AG04450 (cell line): Measurements from ENCODE around the gene SLC26A8. TPM values are rescaled to one million over a fixed set of nuclear protein-coding genes. Genes with fewer than 3 reads are reported as not detected.

Experiments used
- CTCF ChIA-PET: fragments of 300-600, 350-600 bp; formaldehyde crosslinking; extraction: SDS; loops from one replicate; lab custom pipeline; 2022; ENCODE audit warnings: antibody characterized with exemption, inconsistent platforms; lab: Charles Lee
- POLR2A ChIA-PET: fragments of 350-600 bp; formaldehyde crosslinking; extraction: SDS; loops from one replicate; lab custom pipeline; 2021; ENCODE audit warnings: antibody characterized with exemption, inconsistent platforms; lab: Yijun Ruan, JAX
- DNase-seq: peaks from one replicate; pipeline ENCODE4 v3.0.0-alpha.2; 2011; ENCODE audit warnings: low read depth, low spot score
- H3K27ac ChIP-seq: one replicate; pipeline ENCODE4 v1.5.1; 2012; ENCODE audit warnings: low read depth, low read length, control low read depth
- H3K27me3 ChIP-seq: one replicate; pipeline ENCODE4 v1.6.0; 2012; ENCODE audit warnings: low read length; ENCODE audit not compliant: control insufficient read depth, insufficient read depth
- H3K4me3 ChIP-seq: 2 replicates; pipeline ENCODE4 v1.5.1; 2011; ENCODE audit warnings: mild to moderate bottlenecking, low read depth, low read length, control low read depth
- H3K9me3 ChIP-seq: 2 replicates; pipeline ENCODE4 v1.5.1; 2012; ENCODE audit warnings: low read length; ENCODE audit not compliant: control insufficient read depth, insufficient read depth
- CTCF ChIP-seq: IDR thresholded peaks from 2 replicates; pipeline ENCODE4 v1.5.1; 2011; ENCODE audit warnings: low read depth, low read length, control low read depth, inconsistent platforms
- polyA plus RNA-seq: library from polyadenylated mRNA; depleted of rRNA; stranded (reverse); fragments of >200 nt; gene quantifications from 2 replicates; pipeline ENCODE4 v1.2.3, GENCODE V29; 2011

SLC26A8 gene
- polyA plus RNA-seq, 1 experiment = not detected

DNA sequence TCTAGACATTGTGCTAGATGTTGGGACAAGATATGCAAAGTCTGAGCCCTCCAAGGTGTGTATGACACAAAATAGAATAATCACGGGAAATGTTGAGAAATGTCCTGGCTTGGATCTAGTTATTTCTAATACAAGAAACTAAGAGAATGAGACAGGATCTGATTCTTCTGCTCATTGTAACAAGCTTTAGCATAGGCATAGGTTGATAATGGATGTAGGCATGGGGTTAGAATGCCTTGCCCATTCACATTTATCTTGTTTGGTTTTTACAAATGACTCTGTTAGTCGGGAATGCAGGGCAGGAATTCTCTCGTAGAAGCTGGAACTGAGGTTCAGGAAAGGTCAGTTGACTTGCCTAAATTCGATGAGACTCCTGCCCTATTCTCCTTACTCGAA lies 1.5 kb upstream of the SLC26A8 start:
- Histone ChIP-seq H3K9me3 (peaks cover 5% of the 10 kb centered on the region; the same call in 1 of the 2 replicates), H3K27me3 (no peaks in the 10 kb centered on the region), H3K27ac (no peak overlapping the region), H3K4me3 (no peak overlapping the region)
- POLR2A ChIA-PET = interaction anchor here (1.0 kb wide), 1 partner anchor 52 kb away, joined by 3 read pairs; no protein-coding TSS in a partner anchor
- CTCF ChIA-PET = interaction anchor here (1.3 to 6.3 kb wide), 4 partner anchors 31 to 169 kb away, joined by 3 to 129 read pairs (median 8); no protein-coding TSS in a partner anchor
- no peak for TF ChIP-seq CTCF
- no peak for DNase-seq

- Histone ChIP-seq H3K27ac (no peak overlapping the region), H3K27me3 (no peaks in the 10 kb centered on the region), H3K9me3 (peaks cover 5% of the 10 kb centered on the region; the same call in 1 of the 2 replicates), H3K4me3 (no peak overlapping the region)
- POLR2A ChIA-PET = interaction anchor here (1.0 kb wide), 1 partner anchor 52 kb away, joined by 3 read pairs; no protein-coding TSS in a partner anchor
- no peak for TF ChIP-seq CTCF
- no peak for DNase-seq
- CTCF ChIA-PET = interaction anchor here (1.3 to 6.3 kb wide), 2 partner anchors 71 to 170 kb away, joined by 3 to 129 read pairs; no protein-coding TSS in a partner anchor
Measured at GRCh38 chr6:36025260-36025931, 955 bp upstream of the SLC26A8 start.

GRCh38 chr6:36020154-36020553 lies 4.3 kb downstream of the SLC26A8 start:
- peaks cover 3% of the 10 kb centered on the region for H3K27me3 ChIP-seq
- ChIA-PET CTCF (no interaction called here), POLR2A (no interaction called here)
- no peak for TF ChIP-seq CTCF
- H3K4me3 ChIP-seq = no peak overlapping the region
- DNase-seq = no peak
- H3K9me3 ChIP-seq = no peaks in the 10 kb centered on the region
- H3K27ac ChIP-seq = no peak overlapping the region

DNA sequence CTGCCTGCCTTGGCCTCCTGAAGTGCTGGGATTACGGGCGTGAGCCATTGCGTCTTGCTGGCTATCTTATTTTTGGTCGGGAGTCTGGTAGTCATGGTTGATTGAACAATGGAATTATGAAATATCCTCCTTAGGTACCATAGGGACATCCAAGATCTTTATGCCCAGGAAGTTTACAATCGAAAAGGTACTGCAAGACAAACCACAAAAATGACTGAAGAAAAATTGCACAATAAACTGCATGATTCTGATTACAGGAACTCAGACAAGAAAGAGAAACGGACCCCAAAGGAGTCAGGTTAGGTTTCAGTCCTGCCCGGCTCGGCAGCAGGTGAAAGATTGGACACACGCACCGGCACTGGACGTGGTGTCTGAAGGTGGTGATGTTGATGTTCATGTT lies 5.3 kb downstream of the SLC26A8 start:
- POLR2A ChIA-PET = no interaction called here
- H3K9me3 ChIP-seq = no peaks in the 10 kb centered on the region
- CTCF ChIA-PET = no interaction called here
- DNase-seq = no peak
- no peak overlapping the region for H3K27ac ChIP-seq
- H3K27me3 ChIP-seq = peaks cover 3% of the 10 kb centered on the region
- TF ChIP-seq CTCF = no peak
- H3K4me3 ChIP-seq = no peak overlapping the region

DNA sequence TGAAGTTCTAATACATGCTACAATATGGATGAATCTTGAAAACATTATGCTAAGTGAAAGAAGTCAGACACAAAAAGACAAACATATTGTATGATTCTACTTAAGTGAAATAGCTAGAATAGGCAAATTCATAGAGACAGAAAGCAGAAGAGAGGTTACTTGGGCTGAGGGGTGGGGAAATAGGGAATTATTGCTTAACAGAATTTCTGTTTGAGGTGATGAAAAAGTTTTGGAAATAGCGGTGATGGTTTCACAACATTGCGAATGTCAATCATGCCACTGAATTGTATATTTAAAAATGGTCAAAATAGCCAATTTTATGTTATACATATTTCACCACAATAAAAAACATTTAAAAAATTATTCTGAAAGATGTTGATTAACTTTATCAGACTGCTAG lies 6.1 kb downstream of the SLC26A8 start:
- POLR2A ChIA-PET = no interaction called here

More for the DNA sequence above, 6.1 kb downstream of the SLC26A8 start:
- DNase-seq = no peak
- H3K27me3 ChIP-seq = peaks cover 7% of the 10 kb centered on the region
- no peaks in the 10 kb centered on the region for H3K9me3 ChIP-seq
- CTCF ChIA-PET = no interaction called here
- H3K27ac ChIP-seq = no peak overlapping the region
- TF ChIP-seq CTCF = no peak
- no peak overlapping the region for H3K4me3 ChIP-seq
